Activated CD8-positive, alpha-beta memory T cell treated with anti-CD3 and anti-CD28 coated beads for 24 hours (primary cell): Measurements from ENCODE around the gene E2F1.
"Not testable (repeated sequence)": the region's sequence is repeated elsewhere in the genome, so short reads cannot be mapped to it uniquely, and the experiment has no call there.

Experiments
- DNase-seq: peaks from one replicate; pipeline ENCODE4 v3.0.0-alpha.2; 2020

The E2F1 gene

DNA sequence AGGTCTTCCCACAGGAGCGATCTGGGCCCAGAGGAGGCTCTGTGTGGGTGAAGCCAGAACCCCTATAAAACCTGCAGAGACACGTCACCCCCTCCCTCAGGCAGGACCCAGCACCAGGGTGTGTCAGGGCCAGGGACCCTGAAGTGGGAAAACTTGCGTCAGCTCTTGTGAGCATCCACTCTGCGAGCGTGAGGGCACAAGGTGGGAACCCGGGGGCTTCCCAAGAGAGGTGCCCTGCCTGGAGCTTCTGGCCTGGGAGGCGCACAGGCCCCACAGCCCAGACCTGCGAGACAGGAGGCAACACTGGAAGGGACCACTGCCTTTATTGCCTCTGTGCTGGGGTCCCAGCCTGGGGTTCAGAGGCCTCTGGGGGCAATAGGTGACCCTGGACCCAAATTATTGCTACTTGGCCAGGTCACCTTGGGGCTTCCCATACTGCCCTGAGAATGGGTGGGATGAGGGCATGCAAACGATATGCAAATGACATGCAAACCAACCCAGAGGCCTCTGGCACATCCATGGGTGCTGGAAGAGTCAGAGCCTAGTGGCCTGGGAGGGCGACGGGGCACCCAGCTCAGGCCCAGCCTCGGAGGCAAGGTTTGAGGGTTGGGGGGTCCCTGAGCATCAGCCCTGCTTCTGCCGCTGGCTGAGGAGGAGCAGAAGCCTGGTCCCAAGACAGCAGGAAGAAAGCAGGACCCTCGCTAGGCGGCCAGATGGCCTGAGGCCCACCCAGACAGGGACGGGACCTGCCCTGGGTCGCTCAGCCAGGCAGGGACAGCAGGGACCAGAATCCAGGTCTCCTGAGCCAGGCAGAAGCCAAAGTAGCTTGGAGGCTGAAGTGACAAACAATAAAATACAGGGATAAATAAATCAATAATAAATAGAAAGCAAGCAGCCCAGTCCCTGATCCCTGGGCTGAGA is 29.1 kb downstream of the E2F1 start:
- DNase-seq = no peak

DNA sequence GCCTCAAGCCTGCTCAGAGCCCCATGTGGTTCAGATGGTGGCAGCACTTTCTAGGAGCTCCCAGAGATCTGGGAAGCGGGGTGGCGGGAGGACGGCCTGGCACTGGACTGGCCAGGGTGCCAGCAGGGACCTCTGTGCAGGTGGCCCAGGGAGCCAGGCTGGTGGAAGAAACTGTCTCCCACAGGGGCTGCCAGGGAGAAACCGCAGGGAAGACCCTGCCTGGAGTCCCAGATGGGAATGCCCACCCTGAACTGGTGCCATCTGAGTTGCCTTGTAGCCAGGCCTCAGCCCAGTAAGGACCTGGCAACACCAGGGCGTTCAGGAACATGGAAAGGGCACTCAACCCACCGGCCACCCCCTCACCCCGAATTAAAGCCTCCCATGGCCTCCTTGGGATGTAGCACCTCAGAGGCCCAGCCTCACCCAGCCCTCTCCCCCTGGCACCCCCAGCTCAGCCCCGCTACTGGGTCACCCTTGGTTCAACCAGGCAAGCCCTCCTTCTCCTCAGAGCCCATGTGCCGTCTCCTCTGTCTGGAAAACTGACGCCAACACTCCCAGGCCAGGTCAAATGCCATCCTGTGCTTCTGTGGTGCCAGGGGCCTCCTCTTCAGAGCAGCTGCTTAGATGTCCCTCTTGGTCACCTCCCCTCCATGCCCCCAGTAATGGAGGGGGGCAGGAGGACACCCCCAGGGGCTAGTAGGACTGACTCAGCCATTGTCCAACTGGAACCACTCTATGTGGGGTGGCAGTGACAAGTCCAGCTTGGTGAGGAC is 30.0 kb downstream of the E2F1 start:
- no peak for DNase-seq

DNA sequence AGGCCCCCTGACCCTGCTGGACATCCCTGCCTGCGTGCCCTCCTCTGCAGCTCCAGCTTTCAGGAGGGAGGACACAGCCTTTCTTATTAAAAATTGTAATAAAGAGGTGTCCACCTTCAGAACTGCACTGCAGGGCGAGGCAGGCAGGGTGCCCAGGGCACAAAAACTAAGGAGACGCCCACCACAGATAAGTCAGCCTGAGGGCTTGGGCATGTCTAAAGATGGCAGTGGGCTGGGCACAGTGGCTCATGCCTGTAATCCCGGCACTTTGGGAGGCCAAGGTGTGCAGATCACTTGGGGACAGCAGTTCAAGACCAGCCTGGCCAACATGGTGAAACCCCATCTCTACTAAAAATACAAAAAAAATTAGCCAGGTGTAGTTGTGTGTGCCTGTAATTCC is 31.0 kb downstream of the E2F1 start:
- no peak for DNase-seq

DNA sequence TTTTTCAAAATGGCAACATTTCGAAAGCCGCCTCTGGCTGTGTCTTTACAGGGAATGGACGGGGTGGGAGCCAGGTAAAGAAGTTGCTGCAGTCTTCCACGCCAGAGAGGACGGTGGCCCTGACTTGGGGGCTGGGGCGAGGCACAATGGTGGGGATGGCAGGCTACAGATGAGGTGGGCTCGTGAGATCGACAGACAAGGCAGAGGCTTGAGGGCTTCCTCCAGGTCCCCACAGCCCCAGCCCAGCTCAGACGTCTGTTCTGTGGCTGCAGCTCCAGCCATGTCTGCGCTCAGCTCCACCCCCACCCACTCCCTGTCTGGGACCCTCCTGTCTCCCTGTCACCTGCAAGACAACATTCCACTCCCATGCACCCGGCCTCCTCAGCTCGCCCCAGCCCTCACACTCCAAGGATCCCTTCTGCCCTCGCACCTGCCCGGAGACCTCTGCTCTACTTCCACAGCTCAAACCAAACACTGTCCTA is 31.5 kb downstream of the E2F1 start:
- no peak for DNase-seq

DNA sequence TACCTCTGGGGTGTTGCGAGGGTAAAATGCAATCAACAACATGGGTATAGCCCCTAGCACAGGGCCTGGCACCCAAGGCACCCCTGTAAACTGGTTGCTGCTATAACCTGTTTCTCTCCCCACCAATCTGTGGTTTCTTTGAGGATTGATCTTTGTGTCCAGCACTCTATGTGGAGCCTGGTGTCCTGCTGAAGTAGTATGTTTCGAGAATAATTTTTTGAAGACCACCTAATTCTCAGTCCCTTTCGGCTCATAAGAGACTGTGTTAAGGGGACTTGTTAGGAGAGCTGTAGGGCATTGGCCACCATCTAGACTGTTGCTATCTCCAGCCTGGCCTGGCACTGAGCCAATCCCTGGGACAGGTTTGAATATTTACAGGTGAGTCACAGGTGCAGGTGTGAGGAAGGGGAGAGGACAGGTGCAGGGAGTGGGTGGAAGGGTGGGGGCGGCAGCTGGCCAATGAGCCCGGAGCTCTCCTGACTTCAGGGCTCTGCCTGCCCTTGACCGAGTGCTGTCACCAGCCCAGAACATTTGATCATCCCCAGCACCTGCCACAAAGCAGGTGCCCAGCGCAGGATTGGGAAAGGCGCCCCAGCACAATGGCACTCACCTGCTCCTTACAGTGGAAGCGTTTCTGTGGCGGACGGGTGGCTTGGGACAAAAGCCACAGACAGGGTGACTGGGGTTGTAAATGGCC is 32.1 kb downstream of the E2F1 start:
- DNase-seq = no peak

DNA sequence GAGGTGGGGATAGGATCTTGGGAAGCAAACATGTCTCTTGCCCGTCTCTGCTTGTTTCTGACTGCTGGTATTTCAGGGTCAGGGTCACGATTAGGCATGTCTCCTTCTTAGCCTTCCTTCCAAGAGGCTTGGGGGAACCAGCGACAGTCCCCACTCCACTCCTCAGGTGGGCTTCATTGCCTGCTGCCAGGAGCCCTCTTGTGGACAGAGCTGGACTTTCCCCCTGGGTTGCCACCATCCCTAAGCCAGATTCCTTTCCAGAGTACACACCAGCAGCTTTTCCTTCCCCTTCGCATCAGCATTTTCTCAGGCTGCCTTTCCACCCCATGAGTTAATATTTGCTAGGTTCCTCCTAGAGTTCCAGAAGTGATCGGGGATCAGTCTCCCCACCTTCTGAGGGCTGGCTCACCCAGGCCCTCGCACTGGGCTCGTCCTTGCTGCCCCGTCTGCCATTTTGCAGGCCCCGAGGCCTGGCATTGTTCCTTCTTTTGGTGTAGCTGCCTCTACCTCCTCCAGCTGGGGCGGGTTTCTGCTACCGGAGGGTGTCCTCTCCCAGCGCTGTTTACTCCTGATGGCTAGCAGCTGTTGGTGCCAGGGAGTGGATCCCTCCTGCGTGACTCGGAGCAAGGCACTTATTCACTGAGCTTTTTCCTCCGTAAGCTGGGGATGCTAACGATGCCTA is 32.8 kb downstream of the E2F1 start:
- DNase-seq = peak; percentile 74

DNA sequence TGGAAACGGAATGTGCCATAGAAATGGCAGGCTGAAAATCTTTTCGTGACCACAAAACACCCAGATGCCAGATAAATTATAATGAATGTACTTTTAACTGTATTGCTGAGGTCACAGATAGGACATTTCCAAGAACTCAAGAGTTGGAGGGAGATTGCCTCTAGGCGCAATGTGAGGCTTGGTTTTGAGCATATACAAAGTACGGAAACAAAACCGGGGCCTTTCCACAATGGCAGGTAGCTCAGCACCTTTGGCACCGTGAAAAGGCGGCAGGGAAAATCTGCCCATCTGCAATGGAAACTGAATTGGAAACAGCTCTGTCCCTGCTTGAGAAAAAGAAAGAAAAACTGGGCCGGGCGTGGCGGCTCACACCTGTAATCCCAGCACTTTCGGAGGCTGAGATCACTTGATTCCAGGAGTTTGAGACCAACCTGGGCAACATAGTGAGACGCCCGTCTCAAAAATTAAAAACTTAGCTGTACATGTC is 34.6 kb downstream of the E2F1 start:
- no peak for DNase-seq

DNA sequence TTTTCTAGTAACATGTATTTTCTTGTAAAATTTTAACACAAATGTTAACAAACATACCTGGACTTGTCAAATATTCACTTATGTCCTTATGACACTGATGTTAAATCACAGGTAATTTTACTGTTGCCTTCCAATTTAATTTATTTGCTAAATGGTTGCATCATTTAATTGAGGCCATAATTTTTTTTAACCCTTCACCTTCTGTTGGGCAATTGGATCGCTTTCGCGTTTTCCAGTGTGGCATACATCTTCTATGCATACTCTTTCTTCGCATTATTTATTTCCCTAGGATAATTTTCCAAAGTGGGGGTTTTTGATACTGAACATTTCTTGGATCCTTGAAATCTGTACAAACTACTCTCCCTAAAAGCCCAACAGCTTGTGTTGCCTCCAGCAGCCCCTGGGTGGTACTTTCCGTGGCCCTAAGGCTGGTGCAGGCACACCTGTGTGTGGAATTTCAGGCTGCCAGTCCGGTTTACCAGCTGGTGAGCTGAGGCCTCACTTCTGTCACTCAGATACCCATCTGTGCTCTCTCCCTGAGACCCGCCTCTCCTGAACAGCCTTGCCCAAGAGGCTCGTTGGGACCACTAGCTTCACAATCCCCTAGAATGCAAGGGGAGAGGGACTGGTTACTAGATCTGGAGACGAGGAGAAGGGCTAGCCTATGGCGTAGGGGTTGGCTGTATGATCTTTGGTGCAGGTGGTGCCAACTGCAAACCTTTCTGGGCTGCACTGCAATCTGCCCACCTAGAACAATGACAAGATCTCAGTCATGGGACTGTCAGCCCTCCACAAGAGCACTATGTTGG is 35.2 kb downstream of the E2F1 start:
- DNase-seq = no peak

DNA sequence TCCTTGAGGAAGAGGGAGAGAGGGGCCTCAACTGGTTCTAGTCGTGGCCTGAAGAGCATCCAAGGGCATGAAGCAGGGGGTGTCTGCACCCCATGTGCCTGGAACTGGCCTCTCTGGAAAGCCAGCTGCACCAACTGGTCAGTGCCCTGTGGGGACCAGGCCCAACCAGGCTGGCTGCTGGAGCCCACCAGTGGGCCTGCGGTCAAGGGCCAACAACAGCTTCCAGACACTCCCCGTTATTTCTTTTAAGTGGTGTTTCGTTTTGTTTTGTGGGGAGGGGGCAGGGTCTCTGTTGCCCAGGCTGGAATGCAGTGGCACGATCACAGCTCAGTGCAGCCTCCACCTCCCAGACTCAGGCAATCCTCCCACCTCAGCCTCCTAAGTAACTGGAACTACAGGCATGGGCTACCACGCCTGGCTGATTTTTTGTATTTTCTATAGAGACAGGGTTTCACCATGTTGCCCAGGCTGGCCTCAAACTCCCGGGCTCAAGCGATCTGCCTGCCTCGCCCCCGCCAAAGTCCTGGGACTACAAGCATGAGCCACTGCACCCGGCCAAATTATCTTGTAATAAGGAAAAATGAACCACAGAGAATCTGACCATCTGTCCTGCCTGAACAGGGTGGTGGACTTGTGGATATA is 36.0 kb downstream of the E2F1 start:
- DNase-seq = no peak

DNA sequence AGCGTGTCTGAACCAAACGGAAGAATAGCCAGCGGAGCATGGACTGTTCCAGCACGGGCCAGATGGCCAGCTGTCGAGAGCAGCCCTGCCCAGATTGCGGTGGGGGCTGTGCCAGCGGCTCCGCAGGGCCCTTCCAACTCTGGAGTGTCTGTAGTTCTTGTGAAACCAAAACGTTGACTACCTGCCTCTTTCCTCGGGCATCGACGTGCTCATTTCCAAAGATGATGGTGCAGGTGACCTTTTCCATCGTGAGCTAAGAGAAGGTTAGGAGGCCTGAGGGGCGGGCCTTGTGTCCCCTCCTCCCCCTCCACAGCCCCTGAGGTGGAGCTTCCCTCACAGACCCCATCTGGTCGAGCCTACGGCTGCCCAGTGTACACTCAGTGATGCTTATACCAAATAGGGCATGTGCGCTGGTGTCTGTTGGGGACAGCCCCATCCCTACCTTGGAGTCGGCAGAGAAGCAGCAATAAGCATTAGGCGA is 36.9 kb downstream of the E2F1 start:
- no peak for DNase-seq

DNA sequence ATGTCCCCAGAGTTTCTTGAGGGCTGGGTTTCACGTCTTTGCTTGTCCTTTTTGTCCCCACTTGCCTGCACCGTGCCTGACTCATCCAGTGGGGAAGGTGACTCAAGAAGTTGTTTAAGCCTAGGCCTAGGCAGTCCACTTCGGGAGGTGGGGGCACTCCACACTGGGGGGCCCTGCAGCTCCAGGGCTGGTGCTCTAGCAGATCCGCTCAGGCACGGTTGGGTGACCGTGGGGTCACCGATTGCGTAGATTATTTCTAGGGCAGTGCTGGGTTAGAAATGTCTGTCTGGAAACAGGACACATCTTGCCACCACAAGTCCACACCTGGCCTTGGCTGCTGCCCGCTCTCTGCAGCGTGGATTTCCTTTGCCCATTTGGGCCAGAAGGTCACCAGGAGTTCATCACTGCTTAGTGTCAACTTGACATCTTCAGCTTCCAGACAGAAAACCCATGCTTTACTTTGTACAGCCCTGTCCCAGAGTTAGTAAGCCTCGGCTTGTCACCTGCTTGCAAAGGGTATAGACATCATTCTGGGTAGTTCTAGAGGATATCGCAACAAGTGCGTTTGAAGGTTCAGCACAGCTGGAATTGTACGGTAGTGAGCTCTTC is 37.7 kb downstream of the E2F1 start:
- no peak for DNase-seq

DNA sequence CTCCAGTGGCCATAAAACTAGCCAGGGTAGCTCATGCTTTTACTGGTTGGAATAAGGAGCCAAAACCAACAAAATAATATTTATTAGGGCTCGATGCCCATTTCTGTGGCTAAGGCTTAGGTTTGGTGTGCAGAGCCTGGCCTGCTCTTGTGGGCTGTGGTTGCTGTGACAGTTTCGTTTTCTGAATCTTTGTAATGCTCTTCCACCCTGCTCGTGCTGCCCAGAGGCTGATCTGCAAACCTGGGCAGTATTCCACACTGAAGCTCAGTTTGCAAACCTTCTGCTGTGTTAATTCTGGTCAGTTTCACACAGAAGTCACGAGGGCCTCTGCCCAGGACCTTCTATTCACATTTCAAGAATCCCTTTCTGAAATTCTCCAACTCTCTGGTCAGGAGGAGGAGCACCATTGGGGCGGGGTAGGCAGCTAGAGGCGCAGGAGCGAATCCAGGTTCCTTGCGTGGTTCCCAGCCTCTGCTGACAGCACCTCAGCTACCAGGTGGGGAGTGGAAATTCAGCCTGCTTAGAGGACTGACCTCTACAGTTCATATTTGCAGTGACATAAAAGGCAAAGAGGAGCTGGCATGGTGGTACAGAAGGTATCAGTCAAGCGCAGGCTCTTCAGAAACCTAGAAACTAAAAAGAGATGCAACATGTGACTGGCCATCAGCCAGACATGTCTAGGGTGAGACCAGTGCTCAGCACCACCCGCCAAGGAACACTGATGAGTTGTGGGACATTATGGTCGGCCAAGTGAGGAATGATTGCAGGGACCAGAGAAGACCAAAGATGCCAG is 38.4 kb downstream of the E2F1 start:
- DNase-seq = no peak

DNA sequence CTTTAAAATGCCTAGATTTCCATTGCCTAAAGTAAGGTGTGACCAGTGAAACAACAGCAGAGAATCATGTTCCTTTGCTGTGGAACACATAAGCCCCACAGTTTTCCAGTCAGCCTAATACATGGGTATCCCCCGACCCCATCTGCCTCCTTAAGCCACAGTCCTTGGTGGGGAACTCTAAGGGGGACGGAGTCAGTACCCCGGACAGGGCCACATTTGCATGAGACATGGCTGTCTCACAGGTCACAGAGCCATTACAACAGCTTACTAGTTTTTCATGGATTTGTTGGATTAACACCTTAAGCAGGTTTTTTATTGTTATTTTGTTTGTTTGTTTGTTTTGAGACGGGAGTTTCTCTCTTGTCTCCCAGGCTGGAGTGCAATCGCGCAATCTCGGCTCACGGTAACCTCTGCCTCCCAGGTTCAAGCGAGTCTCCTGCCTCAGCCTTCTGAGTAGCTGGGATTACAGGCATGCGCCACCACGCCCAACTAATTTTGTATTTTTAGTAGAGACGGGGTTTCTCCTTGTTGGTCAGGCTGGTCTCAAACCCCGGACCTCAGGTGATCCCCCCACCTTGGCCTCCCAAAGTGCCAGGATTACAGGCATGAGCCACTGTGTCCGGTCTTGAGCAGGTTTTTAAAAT is 39.1 kb downstream of the E2F1 start:
- not testable (repeated sequence) for DNase-seq

DNA sequence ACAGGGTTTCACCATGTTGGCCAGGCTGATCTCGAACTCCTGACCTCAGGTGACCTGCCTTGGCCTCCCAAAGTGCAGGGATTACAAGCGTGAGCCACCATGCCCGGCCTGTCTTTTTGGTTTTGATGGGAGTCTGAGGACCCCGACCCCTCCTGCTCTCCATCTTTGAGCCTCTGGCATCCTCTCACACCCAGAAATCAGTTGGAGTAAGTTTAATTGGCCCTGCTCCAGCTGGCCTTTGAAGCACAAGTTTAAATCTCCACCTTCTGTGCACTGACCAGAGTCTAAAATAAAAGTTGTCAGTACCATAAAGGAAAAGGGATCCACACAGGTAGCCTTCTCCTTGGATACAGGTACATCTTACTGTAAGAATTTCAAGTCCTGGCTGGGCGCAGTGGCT is 40.0 kb downstream of the E2F1 start:
- DNase-seq = no peak

DNA sequence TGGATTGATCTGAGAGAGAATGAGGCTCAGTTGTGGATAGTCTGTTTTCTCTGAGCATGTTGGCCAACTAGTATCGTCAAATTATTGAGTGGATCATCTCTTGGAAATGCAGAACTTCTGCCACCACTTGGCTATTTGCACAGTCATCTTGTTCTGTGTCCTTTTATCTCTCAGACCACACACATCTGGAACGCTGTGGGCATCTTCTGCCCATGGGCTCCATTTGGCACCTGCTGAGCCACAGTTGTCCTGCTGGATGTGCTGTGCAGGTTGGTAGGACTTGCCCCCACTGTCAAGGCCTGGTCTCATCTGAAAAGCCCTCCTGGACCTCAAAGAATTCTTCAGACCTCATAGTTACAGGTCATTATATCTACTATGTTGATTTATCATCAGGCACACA is 40.8 kb downstream of the E2F1 start:
- no peak for DNase-seq

DNA sequence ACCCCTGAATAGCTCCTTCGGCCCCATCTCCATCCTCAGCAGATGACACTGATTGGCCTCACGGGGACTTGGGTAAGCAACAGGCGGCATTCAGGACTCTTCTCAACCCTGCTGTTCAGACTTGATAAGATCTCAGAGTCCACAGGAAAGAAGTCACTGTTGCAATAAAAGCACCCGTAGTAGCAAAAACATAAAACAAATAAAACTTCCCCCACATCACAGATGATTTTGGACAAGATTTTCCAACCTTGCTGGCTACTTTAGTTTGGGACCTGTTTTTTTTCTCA is 41.2 kb downstream of the E2F1 start:
- DNase-seq = no peak

DNA sequence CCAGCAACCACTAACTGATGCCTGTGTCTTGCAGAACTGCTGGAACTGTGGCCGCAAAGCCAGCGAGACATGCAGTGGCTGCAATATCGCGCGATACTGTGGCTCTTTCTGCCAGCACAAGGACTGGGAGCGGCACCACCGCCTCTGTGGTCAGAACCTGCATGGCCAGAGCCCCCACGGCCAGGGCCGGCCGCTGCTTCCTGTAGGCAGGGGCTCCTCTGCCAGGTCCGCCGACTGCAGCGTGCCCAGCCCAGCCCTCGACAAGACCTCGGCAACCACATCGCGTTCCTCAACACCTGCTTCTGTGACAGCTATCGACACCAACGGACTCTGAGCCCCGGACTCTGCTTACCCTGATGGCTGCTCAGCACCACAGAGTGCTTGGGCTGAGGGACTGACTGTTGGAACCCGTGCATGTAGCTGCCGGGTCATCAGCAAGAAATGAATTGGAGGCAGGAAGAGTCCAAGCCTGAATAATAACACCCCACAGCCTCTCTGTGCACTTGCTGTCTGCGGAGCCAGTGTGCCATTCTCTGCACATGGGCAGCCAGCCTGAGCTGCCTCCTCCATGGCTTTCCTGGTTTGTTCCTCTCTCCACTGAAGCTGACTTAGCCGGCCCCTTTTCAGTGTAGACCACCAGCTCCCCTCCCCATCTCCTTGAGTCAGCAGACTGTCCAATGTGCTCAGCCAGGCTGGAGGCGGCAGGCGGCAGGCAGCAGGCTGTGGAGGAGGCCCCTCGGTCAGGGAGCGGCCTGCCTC is 41.7 kb downstream of the E2F1 start:
- DNase-seq = no peak

DNA sequence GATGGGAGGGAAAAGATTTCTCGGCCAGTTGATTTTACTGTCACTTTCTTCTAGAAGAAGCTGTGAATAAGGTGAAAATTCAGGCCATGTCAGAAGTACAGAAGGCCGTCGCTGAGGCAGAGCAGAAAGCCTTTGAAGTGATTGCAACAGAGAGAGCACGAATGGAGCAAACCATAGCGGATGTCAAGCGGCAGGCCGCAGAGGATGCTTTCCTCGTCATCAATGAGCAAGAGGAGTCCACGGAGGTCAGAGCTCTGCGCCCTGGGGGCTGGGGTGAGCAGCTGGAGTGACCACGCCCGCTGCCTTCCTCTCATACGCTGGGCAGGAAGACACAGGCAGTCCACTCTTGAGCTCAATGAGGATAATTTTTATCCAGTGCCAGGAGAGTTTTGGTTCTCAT is 45.9 kb downstream of the E2F1 start:
- peak; percentile 15 for DNase-seq

DNA sequence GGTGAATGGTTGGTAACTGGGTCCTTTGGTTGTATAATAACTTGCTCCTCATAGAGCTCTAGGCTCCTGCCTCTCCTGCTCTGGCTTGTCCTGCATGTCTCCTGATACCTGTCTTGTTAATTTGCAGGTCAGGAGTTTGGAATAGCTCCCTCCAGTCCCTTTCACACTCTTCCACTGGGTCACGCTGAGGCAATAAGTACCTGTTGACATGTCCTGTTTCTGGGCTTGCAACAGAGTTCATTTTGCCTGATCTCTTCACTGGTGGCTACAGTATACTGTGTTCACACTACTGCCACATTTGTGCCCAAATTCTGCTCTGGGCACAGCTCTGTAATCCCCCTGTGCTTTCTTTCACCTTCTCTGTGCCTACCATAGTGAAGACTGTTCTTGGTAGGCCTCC is 49.4 kb downstream of the E2F1 start:
- DNase-seq = no peak
